Measurements from ENCODE around the gene MGRN1. TPM values are rescaled to one million over a fixed set of nuclear protein-coding genes. Genes with fewer than 3 reads are reported as not detected.

Gene MGRN1
- total RNA-seq, 3 donors from 2014 or later = 26.7 to 28.5 (median 27.9) TPM

- no peak overlapping the region for H3K4me3 ChIP-seq
- TF ChIP-seq POLR2AphosphoS5 (IDR thresholded peaks at IDR 0.05) (no peak), POLR2A (IDR thresholded peaks at IDR 0.05) (no peak), CTCF (IDR thresholded peaks at IDR 0.05) (no peak)
- no peak for DNase-seq (ENCODE audit: low spot score in 2 of 2)
- H3K36me3 ChIP-seq = no peaks in the 10 kb centered on the region
- H3K9me3 ChIP-seq = no peaks in the 10 kb centered on the region
- no peaks in the 10 kb centered on the region for H3K27me3 ChIP-seq
- H3K4me1 ChIP-seq = no peaks in the 10 kb centered on the region
- no peak overlapping the region for H3K27ac ChIP-seq
- intact Hi-C loops (cut with DNase I; ENCODE audit: low total_unique reads) = no loop called here
These were observed 63.5 kb downstream of the MGRN1 start for GRCh38 chr16:4687946-4688673.

DNA sequence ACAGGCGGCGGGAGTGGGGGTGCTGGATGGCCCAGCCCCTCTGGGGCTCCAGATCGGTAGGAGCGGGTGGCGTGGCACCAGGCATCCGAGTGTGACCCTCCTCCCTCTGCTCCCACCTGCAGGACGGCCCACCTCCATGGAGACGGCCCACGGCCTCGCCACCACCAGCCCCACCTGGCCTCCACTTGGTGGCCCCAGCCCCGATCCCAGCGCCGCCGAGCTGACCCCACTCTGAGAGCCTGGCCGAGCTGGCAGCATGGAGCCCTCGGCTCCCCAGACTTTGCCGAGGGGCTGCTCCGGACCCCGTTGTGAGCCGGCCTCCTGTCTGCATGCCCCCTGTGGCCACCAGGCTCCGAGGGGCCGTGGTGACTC is 64.0 kb downstream of the MGRN1 start:
- Histone ChIP-seq H3K4me1 (no peaks in the 10 kb centered on the region), H3K4me3 (no peak overlapping the region), H3K27me3 (no peaks in the 10 kb centered on the region), H3K36me3 (no peaks in the 10 kb centered on the region), H3K9me3 (no peaks in the 10 kb centered on the region), H3K27ac (no peak overlapping the region)
- DNase-seq (ENCODE audit: low spot score in 2 of 2) = no peak
- no peak for TF ChIP-seq POLR2AphosphoS5 (IDR thresholded peaks at IDR 0.05)
- no peak for TF ChIP-seq CTCF (IDR thresholded peaks at IDR 0.05)
- no peak for TF ChIP-seq POLR2A (IDR thresholded peaks at IDR 0.05)
- intact Hi-C loops (cut with DNase I; ENCODE audit: low total_unique reads) = no loop called here

- Histone ChIP-seq H3K4me3 (no peak overlapping the region), H3K9me3 (no peaks in the 10 kb centered on the region), H3K4me1 (peaks cover 0 to under 1% of the 10 kb centered on the region in 2 donors), H3K27ac (no peak overlapping the region), H3K27me3 (no peaks in the 10 kb centered on the region), H3K36me3 (no peaks in the 10 kb centered on the region)
- TF ChIP-seq POLR2A (IDR thresholded peaks at IDR 0.05) (no peak), CTCF (IDR thresholded peaks at IDR 0.05) (no peak), POLR2AphosphoS5 (IDR thresholded peaks at IDR 0.05) (no peak)
- intact Hi-C loops (cut with DNase I; ENCODE audit: low total_unique reads) = no loop called here
- no peak for DNase-seq (ENCODE audit: low spot score in 2 of 2)
These were observed 64.6 kb downstream of the MGRN1 start for GRCh38 chr16:4689091-4689671.

DNA sequence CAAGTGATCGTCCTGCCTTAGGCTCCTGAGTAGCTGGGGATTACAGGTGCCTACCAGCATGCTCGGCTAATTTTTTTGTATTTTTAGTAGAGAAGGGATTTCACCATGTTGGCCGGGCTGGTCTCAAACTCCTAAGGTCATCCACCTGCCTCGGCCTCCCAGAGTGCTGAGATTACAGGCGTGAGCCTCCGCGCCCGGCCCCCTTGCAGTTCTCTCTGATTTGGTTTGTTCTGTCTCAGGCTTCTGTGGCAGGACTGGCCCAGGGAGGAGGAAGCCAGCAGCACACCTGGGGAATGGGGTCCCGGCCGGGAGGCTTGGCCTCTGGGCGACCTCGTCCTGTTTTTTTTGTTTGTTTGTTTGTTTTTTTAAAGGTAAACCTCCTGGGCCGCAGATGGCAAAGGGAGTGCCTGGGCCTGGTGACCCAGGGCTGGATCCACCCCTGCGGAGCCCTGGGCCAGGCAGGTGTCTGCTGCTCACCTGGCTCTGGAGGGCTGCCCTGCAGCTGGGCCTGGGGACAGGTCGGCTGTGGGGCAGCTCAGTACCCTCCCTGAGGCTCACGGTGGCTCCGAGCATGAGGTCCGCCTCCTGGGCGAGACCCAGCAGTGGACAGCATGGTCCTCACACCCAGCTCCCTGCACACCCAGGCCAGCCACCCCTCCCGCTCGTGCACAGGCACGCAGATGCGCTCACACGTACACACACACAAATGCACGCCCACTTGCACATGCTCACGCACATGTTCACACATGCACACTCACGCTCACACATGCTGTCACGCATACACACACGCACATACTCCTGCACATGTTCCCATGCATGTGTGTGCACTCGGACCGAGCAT is 65.5 kb downstream of the MGRN1 start:
- intact Hi-C loops (cut with DNase I; ENCODE audit: low total_unique reads) = no loop called here
- no peak overlapping the region for H3K4me3 ChIP-seq
- H3K27ac ChIP-seq = no peak overlapping the region
- no peak for DNase-seq (ENCODE audit: low spot score in 2 of 2)
- peaks cover 7 to 10% of the 10 kb centered on the region in 2 donors for H3K4me1 ChIP-seq
- H3K9me3 ChIP-seq = no peaks in the 10 kb centered on the region
- no peaks in the 10 kb centered on the region for H3K36me3 ChIP-seq
- no peak for TF ChIP-seq POLR2A (IDR thresholded peaks at IDR 0.05)
- TF ChIP-seq POLR2AphosphoS5 (IDR thresholded peaks at IDR 0.05) = no peak
- TF ChIP-seq CTCF (IDR thresholded peaks at IDR 0.05) = no peak
- no peaks in the 10 kb centered on the region for H3K27me3 ChIP-seq
